LNCaP clone FGC (cell line): ENCODE data around the gene ZNF691.

Experiments
- DNase-seq: peaks from one replicate; pipeline ENCODE4 v3.0.0-alpha.2; 2011; ENCODE audit warnings: low read depth
- H3K4me3 ChIP-seq: 2 replicates; pipeline ENCODE4 v1.5.1; 2011; ENCODE audit warnings: mild to moderate bottlenecking, low read depth, low read length, control low read depth
- CTCF ChIP-seq: IDR thresholded peaks from 2 replicates; pipeline ENCODE4 v1.5.1; 2012; ENCODE audit warnings: mild to moderate bottlenecking; ENCODE audit not compliant: control insufficient read depth, insufficient read depth; ENCODE audit errors: extremely low read depth

ZNF691 gene

GRCh38 chr1:42841440-42842147 lies 4.8 kb upstream of the ZNF691 start:
- DNase-seq = no peak
- no peak overlapping the region for H3K4me3 ChIP-seq
- no peak for TF ChIP-seq CTCF

GRCh38 chr1:42844592-42845140 lies 1.7 kb upstream of the ZNF691 start:
- TF ChIP-seq CTCF = no peak

GRCh38 chr1:42845193-42845592 lies 1.2 kb upstream of the ZNF691 start:
- DNase-seq = no peak
- no peak overlapping the region for H3K4me3 ChIP-seq
- no peak for TF ChIP-seq CTCF

More at GRCh38 chr1:42844592-42845140, 1.7 kb upstream of the ZNF691 start:
- DNase-seq = no peak
- no peak overlapping the region for H3K4me3 ChIP-seq

GRCh38 chr1:42845866-42846256 lies 552 bp upstream of the ZNF691 start:
- TF ChIP-seq CTCF = no peak
- peak overlapping the region; percentile 86 for H3K4me3 ChIP-seq
- DNase-seq = no peak

- H3K4me3 ChIP-seq = peak overlapping the region; percentile 86
- TF ChIP-seq CTCF = no peak
- DNase-seq = no peak
These were observed 740 bp downstream of the ZNF691 start for GRCh38 chr1:42847111-42847595.

GRCh38 chr1:42847721-42848460 lies 1.5 kb downstream of the ZNF691 start:
- H3K4me3 ChIP-seq = no peak overlapping the region; the same call in 1 of the 2 replicates
- no peak for TF ChIP-seq CTCF
- no peak for DNase-seq
